H9 (cell line): ENCODE results near the gene CHMP4B. TPM values are rescaled to one million over a fixed set of nuclear protein-coding genes. Genes with fewer than 3 reads are reported as not detected.

Experiments
- DNase-seq: peaks from one replicate; pipeline ENCODE4 v3.0.0-alpha.2; 2017
- H2AFZ ChIP-seq: one replicate; pipeline ENCODE4 v1.6.1; 2013; ENCODE audit warnings: mild to moderate bottlenecking, low read length, control low read depth, moderate library complexity
- H2AK5ac ChIP-seq: 2 replicates; pipeline ENCODE4 v1.6.1; 2013; ENCODE audit warnings: low read length, control low read depth, mixed read lengths; ENCODE audit not compliant: insufficient read length
- H2BK120ac ChIP-seq: one replicate; pipeline ENCODE4 v1.6.1; 2013; ENCODE audit warnings: low read depth, mild to moderate bottlenecking, low read length, control low read depth, inconsistent platforms; ENCODE audit not compliant: poor library complexity, severe bottlenecking
- H2BK12ac ChIP-seq: 2 replicates; pipeline ENCODE4 v1.6.1; 2013; ENCODE audit warnings: low read length, control low read depth, mixed read lengths, low read depth; ENCODE audit not compliant: insufficient read length
- H2BK15ac ChIP-seq: 2 replicates; pipeline ENCODE4 v1.6.1; 2013; ENCODE audit warnings: low read depth, low read length, control low read depth
- H2BK20ac ChIP-seq: one replicate; pipeline ENCODE4 v1.6.1; 2013; ENCODE audit warnings: low read depth, mild to moderate bottlenecking, low read length, control low read depth, inconsistent platforms; ENCODE audit not compliant: poor library complexity, severe bottlenecking
- H2BK5ac ChIP-seq: 2 replicates; pipeline ENCODE4 v1.6.1; 2013; ENCODE audit warnings: low read length, control low read depth, mixed read lengths; ENCODE audit not compliant: insufficient read length
- H3K14ac ChIP-seq: 2 replicates; pipeline ENCODE4 v1.6.1; 2013; ENCODE audit warnings: low read length, control low read depth; ENCODE audit not compliant: insufficient read depth
- H3K18ac ChIP-seq: 2 replicates; pipeline ENCODE4 v1.6.1; 2013; ENCODE audit warnings: low read depth, mild to moderate bottlenecking, mixed read lengths, low read length, control low read depth; ENCODE audit not compliant: insufficient read length
- H3K23ac ChIP-seq: 2 replicates; pipeline ENCODE4 v1.6.1; 2013; ENCODE audit warnings: low read length, control low read depth, mixed read lengths, low read depth; ENCODE audit not compliant: insufficient read length
- H3K23me2 ChIP-seq: 2 replicates; pipeline ENCODE4 v1.6.1; 2013; ENCODE audit warnings: low read depth, mild to moderate bottlenecking, mixed read lengths, low read length, control low read depth; ENCODE audit not compliant: insufficient read length, poor library complexity, severe bottlenecking
- H3K27ac ChIP-seq: 2 replicates; pipeline ENCODE4 v1.5.1; 2013; ENCODE audit warnings: low read length, control low read depth, mixed read lengths, low read depth; ENCODE audit not compliant: insufficient read length
- H3K27me3 ChIP-seq: 2 replicates; pipeline ENCODE4 v1.6.1; 2013; ENCODE audit warnings: low read length, control low read depth, inconsistent platforms; ENCODE audit not compliant: insufficient read depth
- H3K4ac ChIP-seq: 2 replicates; pipeline ENCODE4 v1.6.1; 2013; ENCODE audit warnings: low read depth, mild to moderate bottlenecking, control low read depth, inconsistent platforms, low read length, moderate library complexity
- H3K4me1 ChIP-seq: 2 replicates; pipeline ENCODE4 v1.6.1; 2013; ENCODE audit warnings: low read length, control low read depth, inconsistent platforms; ENCODE audit not compliant: insufficient read depth
- H3K4me2 ChIP-seq: 2 replicates; pipeline ENCODE4 v1.6.1; 2013; ENCODE audit warnings: low read length, control low read depth, mixed read lengths; ENCODE audit not compliant: insufficient read length, insufficient read depth
- H3K56ac ChIP-seq: 2 replicates; pipeline ENCODE4 v1.6.1; 2013; ENCODE audit warnings: low read depth, mild to moderate bottlenecking, mixed read lengths, low read length, control low read depth; ENCODE audit not compliant: insufficient read length
- H3K79me1 ChIP-seq: 2 replicates; pipeline ENCODE4 v1.6.1; 2013; ENCODE audit warnings: low read depth, mild to moderate bottlenecking, moderate library complexity, low read length, control low read depth, inconsistent platforms; ENCODE audit not compliant: insufficient read depth, poor library complexity, severe bottlenecking
- H3K79me2 ChIP-seq: 2 replicates; pipeline ENCODE4 v1.6.1; 2013; ENCODE audit warnings: low read length, control low read depth, inconsistent platforms; ENCODE audit not compliant: insufficient read depth
- H3K9ac ChIP-seq: 2 replicates; pipeline ENCODE4 v1.6.1; 2013; ENCODE audit warnings: low read length, control low read depth, mixed read lengths; ENCODE audit not compliant: insufficient read length; ENCODE audit errors: extremely low read depth
- H3K9me3 ChIP-seq: one replicate; pipeline ENCODE4 v1.6.1; 2013; ENCODE audit warnings: low read depth, low read length, inconsistent platforms; ENCODE audit not compliant: control insufficient read depth
- H3T11ph ChIP-seq: one replicate; pipeline ENCODE4 v1.6.1; 2013; ENCODE audit warnings: mild to moderate bottlenecking, low read length, control low read depth, inconsistent platforms
- H4K20me1 ChIP-seq: one replicate; pipeline ENCODE4 v1.6.1; 2013; ENCODE audit not compliant: control insufficient read depth, insufficient read length, insufficient read depth
- H4K5ac ChIP-seq: 2 replicates; pipeline ENCODE4 v1.6.1; 2013; ENCODE audit warnings: low read depth, mild to moderate bottlenecking, mixed read lengths, low read length, control low read depth; ENCODE audit not compliant: insufficient read length
- H4K8ac ChIP-seq: replicated peaks from 2 replicates; pipeline ENCODE4 v1.6.1; 2013; ENCODE audit warnings: low read length, control low read depth, mixed read lengths, low read depth; ENCODE audit not compliant: insufficient read length
- H4K91ac ChIP-seq: 2 replicates; pipeline ENCODE4 v1.6.1; 2013; ENCODE audit warnings: low read depth, mild to moderate bottlenecking, moderate library complexity, mixed read lengths, low read length, control low read depth; ENCODE audit not compliant: insufficient read length
- H3K27ac Mint-ChIP-seq, 3 experiments: 2 replicates in 2 of 3; 3 replicates in 1 of 3; pipeline ENCODE4 v1.8.0; 2020 to 2021; ENCODE audit warnings: mixed read lengths in 3 of 3, mild to moderate bottlenecking in 1 of 3, moderate library complexity in 1 of 3
- H3K27me3 Mint-ChIP-seq: 2 replicates; pipeline ENCODE4 v1.8.0; 2021; ENCODE audit warnings: low read depth, mild to moderate bottlenecking, moderate library complexity, mixed read lengths
- H3K36me3 Mint-ChIP-seq, 3 experiments: 2 replicates in 2 of 3; 3 replicates in 1 of 3; pipeline ENCODE4 v1.8.0; 2020 to 2021; ENCODE audit warnings: low read depth in 3 of 3, mixed read lengths in 3 of 3; ENCODE audit not compliant: insufficient read depth in 1 of 3
- H3K4me1 Mint-ChIP-seq, 2 experiments: 2 replicates each; pipeline ENCODE4 v1.8.0; 2020; ENCODE audit warnings: mixed read lengths in 2 of 2
- H3K4me3 Mint-ChIP-seq, 2 experiments: 2 replicates in 1 of 2; 3 replicates in 1 of 2; pipeline ENCODE4 v1.8.0; 2020 to 2021; ENCODE audit warnings: mild to moderate bottlenecking in 2 of 2, mixed read lengths in 2 of 2, moderate library complexity in 1 of 2
- H3K9me3 Mint-ChIP-seq, 2 experiments: 2 replicates in 1 of 2; 3 replicates in 1 of 2; pipeline ENCODE4 v1.8.0; 2020; ENCODE audit warnings: mild to moderate bottlenecking in 2 of 2, mixed read lengths in 2 of 2, moderate library complexity in 1 of 2
- WGBS: extraction: QIAGEN DNeasy Blood & Tissue Kit; methylation state at CpG from one replicate; pipeline ENCODE4 v1.1.7; 2013; ENCODE audit warnings: missing lambda C conversion rate, low lambda C conversion rate, mixed read lengths; ENCODE audit not compliant: insufficient read length; ENCODE audit errors: extremely low coverage; 5-methylcytosine and 5-hydroxymethylcytosine counted together
- total RNA-seq: library from RNA; stranded (reverse); gene quantifications from 2 replicates; pipeline ENCODE4 v1.2.1, GENCODE V29; 2021
- TF ChIP-seq, protein P1 (sequence below): fragments of 200-600 bp; sonication (generic); conservative IDR thresholded peaks from 3 replicates; pipeline ENCODE4 v1.8.0; 2021; ENCODE audit warnings: antibody characterized with exemption, mild to moderate bottlenecking

CHMP4B gene
- total RNA-seq, 1 experiment from 2014 or later = 94.9 TPM

DNA sequence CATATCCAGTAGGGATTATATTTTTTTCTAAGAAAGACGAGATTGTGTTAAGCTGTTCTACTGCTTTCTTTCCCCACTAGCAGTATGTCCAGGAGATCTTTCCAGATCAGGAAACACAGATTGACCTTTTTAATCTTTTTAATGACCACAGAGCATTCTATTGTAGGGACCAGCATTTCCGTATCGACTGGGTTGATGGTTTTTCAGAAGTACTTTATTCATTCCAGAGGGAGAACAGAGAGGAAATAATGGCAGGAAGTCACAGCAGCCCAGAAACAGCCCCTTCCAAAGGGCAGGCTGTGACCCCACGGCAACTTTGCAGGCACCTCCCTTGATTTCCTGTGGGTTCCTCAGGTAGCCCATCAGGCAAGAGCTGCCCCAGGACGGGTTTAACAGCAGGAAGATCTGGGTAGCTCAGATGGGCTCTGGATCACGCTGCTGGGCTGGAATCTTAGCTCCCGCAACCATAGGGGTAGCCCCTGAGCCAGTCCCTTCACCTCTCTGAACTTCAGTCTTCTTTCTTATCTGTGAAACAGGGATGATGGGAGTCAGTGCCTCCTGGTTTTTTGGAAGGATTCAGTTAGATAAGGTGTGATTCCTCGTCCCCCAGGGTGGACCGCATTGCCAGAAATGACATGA is 23.8 kb upstream of the CHMP4B start:
- Histone ChIP-seq H2BK120ac (no peak overlapping the region), H3K23ac (no peak overlapping the region), H2BK12ac (no peak overlapping the region), H3K56ac (no peak overlapping the region), H3K9me3 (no peaks in the 10 kb centered on the region), H3K4me1 (no peaks in the 10 kb centered on the region; the same call in 1 of the 2 replicates), H3K14ac (no peak overlapping the region), H2AFZ (no peak overlapping the region), H4K8ac (no peak overlapping the region), H3K27ac (no peak overlapping the region), H4K5ac (no peak overlapping the region), H3K79me2 (no peaks in the 10 kb centered on the region), H4K20me1 (no peaks in the 10 kb centered on the region), H2BK20ac (no peak overlapping the region), H3T11ph (no peak overlapping the region), H2BK5ac (no peak overlapping the region), H2AK5ac (no peak overlapping the region), H4K91ac (no peak overlapping the region), H3K4ac (no peak overlapping the region), H3K27me3 (no peaks in the 10 kb centered on the region), H3K4me2 (no peak overlapping the region), H3K18ac (no peak overlapping the region), H3K23me2 (no peaks in the 10 kb centered on the region), H3K79me1 (no peaks in the 10 kb centered on the region), H3K9ac (no peak overlapping the region), H2BK15ac (no peak overlapping the region)
- Mint-ChIP-seq H3K27me3 (no peaks in the 10 kb centered on the region), H3K36me3 (peaks cover 0 to 7% (median 0%) of the 10 kb centered on the region in 3 experiments; a peak in 1 of 7 replicates), H3K9me3 (no peaks in the 10 kb centered on the region), H3K27ac (peak overlapping the region in 2 of 3 experiments; percentile 5 to 24; a peak in 1 of 7 replicates), H3K4me1 (peaks cover 6% of the 10 kb centered on the region in 2 experiments), H3K4me3 (no peak overlapping the region)
- TF ChIP-seq, protein P1, sequence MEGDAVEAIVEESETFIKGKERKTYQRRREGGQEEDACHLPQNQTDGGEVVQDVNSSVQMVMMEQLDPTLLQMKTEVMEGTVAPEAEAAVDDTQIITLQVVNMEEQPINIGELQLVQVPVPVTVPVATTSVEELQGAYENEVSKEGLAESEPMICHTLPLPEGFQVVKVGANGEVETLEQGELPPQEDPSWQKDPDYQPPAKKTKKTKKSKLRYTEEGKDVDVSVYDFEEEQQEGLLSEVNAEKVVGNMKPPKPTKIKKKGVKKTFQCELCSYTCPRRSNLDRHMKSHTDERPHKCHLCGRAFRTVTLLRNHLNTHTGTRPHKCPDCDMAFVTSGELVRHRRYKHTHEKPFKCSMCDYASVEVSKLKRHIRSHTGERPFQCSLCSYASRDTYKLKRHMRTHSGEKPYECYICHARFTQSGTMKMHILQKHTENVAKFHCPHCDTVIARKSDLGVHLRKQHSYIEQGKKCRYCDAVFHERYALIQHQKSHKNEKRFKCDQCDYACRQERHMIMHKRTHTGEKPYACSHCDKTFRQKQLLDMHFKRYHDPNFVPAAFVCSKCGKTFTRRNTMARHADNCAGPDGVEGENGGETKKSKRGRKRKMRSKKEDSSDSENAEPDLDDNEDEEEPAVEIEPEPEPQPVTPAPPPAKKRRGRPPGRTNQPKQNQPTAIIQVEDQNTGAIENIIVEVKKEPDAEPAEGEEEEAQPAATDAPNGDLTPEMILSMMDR = no peak
- no peak for DNase-seq
- WGBS = no CpG with 5 or more reads among the region's 9 CpGs
